Right lung (tissue), 10 donors: ENCODE measurements around the gene GPR150. TPM values are rescaled to one million over a fixed set of nuclear protein-coding genes. Genes with fewer than 3 reads are reported as not detected.
A peak's percentile ranks its signal among the peaks of the same experiment; 100 is the strongest.

Experiments used
- DNase-seq, 2 donors: peaks; one replicate each; pipeline ENCODE4 v3.0.0-alpha.2; 2013
- long read RNA-seq, 8 donors: transcript quantifications; one replicate each; lab custom pipeline, GENCODE V29; 2026
- polyA plus RNA-seq, 5 donors: library from polyadenylated mRNA; unstranded; fragments of 120-200 nt; gene quantifications; one replicate each; pipeline versions ENCODE4 v1.2.1 to v1.2.3, GENCODE V29; 2013; ENCODE audit warnings: inconsistent platforms in 1 of 5, low replicate concordance in 1 of 5; ENCODE audit not compliant: insufficient read length in 5 of 5, insufficient read depth in 1 of 5

Gene GPR150
- polyA plus RNA-seq: under 1 TPM in 2 of 5 donors, not detected in 3; 0.10 to 0.12 TPM
- long read RNA-seq, donor 1: 0 reads
- long read RNA-seq, donor 2: 0 reads
- long read RNA-seq, donor 3: 0 reads
- long read RNA-seq, donor 4, partial matches to known transcripts: 0 of 1 reads
- long read RNA-seq, donor 4, other reads (novel, unspliced or antisense): 0 of 1 reads
- long read RNA-seq, donor 5: 0 reads
- long read RNA-seq, donor 6: 0 reads
- long read RNA-seq, donor 7: 0 reads
- long read RNA-seq, donor 8: 0 reads

- peak in 1 of 2 donors; percentile 27 for DNase-seq
These were observed at the start of gene GPR150 for GRCh38 chr5:95620030-95620869. Gene GPR150 (plus strand): TSS chr5:95620087. CDS start chr5:95620276, 189 bp downstream.

- DNase-seq: no peak
These were observed 47.9 kb upstream of the GPR150 start for GRCh38 chr5:95572016-95572415.

GRCh38 chr5:95581576-95581975 lies 38.3 kb upstream of the GPR150 start:
- no peak for DNase-seq

DNA sequence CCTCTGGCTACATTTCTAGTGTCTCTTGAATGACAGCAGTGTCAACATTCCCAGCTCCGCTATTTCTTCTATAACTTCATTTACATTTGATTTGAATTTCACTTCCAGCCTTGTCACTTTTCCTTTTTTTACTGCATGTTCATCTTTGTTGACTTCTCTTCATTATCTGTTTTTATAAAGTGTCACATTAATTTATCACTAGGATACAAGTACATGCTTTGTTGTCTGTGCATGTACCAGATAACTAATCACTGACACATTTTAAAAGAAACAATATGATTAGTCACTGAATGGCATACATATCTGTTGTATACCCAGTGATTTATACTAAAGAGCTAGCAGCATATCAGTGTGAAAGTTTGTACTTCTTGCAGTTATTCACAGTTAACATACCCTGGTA lies 35.9 kb upstream of the GPR150 start:
- no peak for DNase-seq

DNA sequence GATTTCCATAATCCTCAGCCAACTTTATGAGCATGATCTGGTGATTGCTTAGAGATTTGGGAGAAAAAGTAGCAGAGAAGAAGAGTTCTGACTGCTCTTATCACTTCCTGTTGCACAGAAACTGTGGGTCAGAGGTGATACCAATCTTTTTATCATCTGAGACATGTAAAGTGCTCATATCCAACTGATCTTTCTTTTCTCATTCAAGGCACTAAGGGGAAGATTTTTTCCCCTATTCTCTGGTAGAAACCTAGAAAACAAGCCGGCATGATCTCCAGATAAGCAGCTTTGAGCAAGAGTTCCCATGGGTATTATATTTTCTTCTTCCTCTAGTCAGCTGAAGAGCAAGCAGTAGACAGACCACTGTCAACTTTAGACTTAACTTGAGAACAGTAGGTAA lies 29.0 kb upstream of the GPR150 start:
- DNase-seq: no peak

DNA sequence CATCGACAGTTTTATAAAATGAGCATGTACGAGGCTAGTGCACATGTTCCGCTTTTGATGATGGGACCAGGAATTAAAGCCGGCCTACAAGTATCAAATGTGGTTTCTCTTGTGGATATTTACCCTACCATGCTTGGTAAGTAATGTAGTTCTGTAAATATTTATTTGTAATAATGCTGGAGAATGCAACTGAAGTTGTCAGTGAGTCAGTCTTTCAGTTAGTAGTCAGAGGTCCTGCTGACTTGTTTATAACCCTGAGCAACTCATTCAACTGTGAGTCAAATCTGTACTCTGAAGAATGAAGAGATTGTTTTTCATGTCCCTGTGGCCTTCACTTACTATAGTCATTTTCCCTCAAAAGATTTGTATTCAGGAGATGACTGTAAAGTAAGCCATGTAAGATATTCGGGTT lies 28.4 kb upstream of the GPR150 start:
- DNase-seq: no peak

GRCh38 chr5:95595289-95595931 lies 24.5 kb upstream of the GPR150 start:
- DNase-seq: no peak

DNA sequence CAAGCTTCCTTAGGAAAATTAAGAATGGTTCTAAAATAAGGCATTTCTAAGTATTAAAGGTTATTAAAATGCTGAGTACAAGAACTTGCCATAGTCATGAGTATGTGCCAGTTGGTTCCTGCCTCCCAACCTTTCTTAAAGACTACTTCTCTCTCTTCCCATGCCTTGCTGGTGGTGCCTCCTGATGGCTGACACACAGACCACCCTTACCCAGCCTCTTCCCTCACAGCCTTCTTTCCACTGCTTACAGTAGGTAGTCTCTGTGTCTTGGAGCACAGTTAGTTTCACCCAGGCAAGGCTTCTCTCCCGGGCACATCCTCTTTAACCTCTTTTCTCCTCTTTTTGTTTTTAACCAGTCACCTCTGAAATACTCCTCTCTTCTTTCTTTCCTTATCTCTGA lies 20.6 kb upstream of the GPR150 start:
- no peak for DNase-seq

- no peak for DNase-seq
These were observed 19.3 kb upstream of the GPR150 start for GRCh38 chr5:95600557-95600956.

DNA sequence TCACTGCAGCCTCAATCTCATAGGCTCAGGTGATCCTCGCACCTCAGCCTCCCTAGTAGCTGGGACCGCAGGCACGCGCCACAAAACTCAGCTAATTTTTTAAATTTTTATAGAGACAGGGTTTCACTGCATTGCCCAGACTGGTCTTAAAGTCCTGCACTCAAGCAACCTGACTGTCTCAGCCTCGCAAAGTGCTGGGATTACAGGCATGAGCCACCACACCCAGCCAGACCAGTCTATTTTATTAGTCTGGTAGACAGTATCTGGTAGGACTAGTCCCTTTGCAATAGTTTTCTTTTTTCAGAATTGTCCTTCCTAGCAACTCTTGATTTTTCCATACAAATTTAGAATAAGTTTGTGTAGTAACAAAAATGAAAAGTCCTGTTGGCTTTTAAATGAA lies 14.1 kb upstream of the GPR150 start:
- no peak for DNase-seq

DNA sequence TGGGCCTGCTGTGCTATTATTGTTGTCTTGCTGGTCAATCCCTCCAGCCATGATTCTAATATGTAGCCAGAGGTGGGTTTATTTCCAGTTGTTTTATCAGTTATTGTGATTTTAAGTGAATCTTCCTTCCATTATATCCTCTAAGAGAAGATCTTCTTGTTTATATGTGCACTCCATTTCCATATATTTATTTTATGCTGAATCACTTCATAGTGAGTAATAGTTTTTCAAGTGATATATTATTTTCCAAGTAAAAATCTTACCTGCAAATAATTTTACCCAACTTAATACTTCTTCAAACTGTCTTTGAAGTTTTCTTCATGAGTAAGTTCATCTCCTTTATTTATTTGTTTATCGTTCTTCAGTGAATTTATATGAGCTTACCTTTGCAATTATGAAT lies 13.5 kb upstream of the GPR150 start:
- DNase-seq: no peak

DNA sequence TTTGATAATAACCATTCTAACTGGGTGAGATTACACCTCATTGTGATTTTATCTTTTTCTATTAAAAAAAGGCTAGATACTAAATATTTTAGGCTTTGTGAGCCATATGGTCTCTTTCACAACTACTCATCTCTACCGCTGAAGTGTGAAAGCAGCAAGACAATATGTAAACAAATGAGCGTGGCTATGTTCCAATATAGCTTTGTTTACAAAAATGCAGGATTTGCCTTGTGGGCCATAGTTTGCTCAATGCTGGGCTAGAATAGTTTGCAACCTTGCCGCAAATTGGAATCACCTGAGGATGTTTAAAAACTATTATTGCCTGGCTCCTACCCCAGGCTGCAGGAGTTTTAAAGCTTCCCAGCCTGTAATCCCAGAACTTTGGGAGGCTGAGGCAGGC lies 10.2 kb upstream of the GPR150 start:
- no peak for DNase-seq

DNA sequence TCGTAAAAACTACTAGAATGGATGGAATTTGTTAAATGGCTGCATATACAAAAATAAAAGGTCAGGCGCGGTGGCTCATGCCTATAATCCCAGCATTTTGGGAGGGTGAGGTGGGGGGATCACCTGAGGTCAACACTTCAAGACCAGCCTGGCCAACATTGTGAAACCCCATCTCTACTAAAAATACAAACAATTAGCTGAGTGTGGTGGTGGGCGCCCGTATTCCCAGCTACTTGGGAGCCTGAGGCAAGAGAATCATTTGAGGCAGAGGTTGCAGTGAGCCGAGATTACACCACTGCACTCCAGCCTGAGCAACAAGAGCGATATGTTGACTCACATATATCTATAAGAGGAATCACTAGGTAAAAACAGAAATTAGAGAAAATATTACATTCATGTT lies 9.3 kb upstream of the GPR150 start:
- no peak for DNase-seq

DNA sequence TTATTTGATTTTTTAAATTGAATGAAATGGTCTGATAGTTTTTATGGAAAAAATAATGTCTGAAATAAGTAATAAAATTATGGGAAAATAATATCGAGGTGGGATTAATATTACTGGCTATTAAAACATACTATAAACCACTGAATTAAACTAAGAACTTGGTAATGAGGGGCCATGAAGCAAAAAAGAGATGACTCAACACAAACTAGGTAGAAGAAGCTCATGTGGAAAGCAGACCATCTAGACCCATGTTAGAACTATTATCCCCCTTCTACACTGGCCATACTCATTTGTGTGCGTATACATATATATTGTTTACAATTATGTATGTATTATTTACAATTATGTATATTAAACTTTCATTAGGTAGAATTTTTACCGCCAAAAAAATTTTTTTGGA lies 8.5 kb upstream of the GPR150 start:
- DNase-seq: no peak

DNA sequence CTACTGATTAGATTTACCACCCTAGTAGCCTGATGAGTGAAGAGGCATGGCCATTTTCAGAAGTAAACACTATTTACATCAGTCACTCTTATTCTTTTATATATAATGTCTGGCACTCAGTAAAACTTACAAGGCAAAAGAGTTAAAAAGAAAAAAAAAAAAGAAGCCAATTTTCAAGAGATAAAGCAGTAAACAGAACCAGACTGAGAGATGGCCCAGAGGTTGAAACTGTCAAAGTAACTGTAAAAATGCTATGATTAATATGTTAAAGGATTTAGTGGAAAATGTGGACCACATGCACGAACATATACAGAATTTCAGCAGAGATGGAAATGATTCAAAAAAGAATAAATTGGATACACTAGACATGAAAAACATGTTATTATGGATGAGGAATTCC lies 6.4 kb upstream of the GPR150 start:
- no peak for DNase-seq

GRCh38 chr5:95615164-95615467 lies 4.8 kb upstream of the GPR150 start:
- DNase-seq: no peak

DNA sequence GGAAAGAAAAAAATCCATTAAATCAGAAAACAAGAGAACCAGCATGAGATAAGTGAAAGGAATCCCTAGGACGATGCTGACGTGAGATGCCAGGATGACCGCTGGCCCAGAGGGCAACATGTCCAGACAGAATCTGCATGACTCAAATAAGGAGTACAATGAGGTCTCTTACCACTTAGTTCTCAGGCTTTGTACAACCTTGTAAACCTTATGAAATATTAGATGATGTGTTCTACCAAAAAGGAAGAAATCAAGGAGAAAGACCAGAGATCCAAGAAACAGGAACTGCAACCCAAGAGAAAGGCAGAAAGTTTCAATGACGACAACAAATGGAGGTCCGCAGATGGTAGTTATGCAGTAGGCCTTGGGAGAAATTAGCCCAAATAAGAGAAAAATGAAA lies 2.8 kb upstream of the GPR150 start:
- no peak for DNase-seq

DNA sequence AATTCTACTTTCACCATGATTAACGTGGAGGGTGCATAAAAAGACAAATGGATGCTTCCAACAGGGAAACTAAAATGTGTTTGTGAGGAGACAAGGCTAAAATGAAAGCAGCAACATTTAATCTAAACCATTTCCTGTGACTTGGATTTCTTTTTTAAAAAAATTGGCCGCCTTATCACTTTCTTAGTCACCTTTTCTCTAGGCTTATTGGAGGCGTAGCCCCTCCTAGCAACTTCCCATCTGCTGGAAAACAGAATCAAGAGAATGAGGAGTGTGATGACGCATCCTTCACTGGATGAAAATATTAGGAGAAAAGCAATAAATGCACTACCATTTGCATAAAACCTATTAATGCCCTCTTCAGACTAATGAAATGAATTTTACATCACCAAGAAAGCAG lies 791 bp upstream of the GPR150 start:
- DNase-seq: no peak

GRCh38 chr5:95619514-95620029 lies 315 bp upstream of the GPR150 start:
- DNase-seq: no peak

- no peak for DNase-seq
These were observed 1.3 kb downstream of the GPR150 start for GRCh38 chr5:95620870-95621838.

GRCh38 chr5:95621839-95622629 lies 2.1 kb downstream of the GPR150 start:
- no peak for DNase-seq
